SH-SY5Y (cell line): Measurements from ENCODE around the gene SMYD3.

Source experiments
- GATA2 ChIP-seq: IDR thresholded peaks from 2 replicates; pipeline ENCODE4 v1.6.1; 2011; ENCODE audit warnings: mild to moderate bottlenecking, low read depth, low read length
- GATA3 ChIP-seq: IDR thresholded peaks from 2 replicates; pipeline ENCODE4 v1.6.1; 2011; ENCODE audit warnings: low read depth, mild to moderate bottlenecking, low read length, moderate library complexity

DNA sequence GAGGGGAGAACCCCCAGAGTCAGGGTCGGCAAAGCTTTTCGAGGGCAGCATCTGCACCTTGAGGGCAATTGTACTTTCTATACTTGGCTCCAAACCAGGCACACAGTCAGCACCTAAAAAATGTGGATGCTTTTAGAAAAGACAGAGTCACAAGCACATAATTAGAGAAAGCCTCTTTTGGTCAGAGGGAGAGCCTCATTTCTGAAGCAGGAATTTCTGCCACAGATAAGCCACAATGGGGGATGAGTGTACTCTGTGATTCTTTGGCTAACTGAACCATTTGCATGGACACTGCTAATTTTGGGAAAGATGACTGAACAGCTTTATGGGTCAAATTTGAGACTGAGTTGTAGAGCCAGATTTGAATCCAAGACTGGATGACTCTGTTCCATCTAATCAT is 716.6 kb downstream of the SMYD3 start:
- TF ChIP-seq GATA2 (no peak), GATA3 (no peak)
